ENCODE data around the gene SMAD5.

SMAD5 gene

GRCh38 chr5:136149891-136150290, 17.2 kb downstream of the SMAD5 start:
- peak; percentile 13 for DNase-seq (ENCODE audit: low read depth)
- no peak for TF ChIP-seq CTCF (IDR thresholded peaks at IDR 0.05; ENCODE audit: low read length, missing control alignments)
- no peak overlapping the region for H3K4me3 ChIP-seq (replicated peaks; ENCODE audit: low read depth, low read length)

- no peak for DNase-seq (ENCODE audit: low read depth)
- H3K4me3 ChIP-seq (replicated peaks; ENCODE audit: low read depth, low read length): no peak overlapping the region
- TF ChIP-seq CTCF (IDR thresholded peaks at IDR 0.05; ENCODE audit: low read length, missing control alignments): no peak
These were observed 21.1 kb downstream of the SMAD5 start for GRCh38 chr5:136153581-136154236.

GRCh38 chr5:136155078-136155477, 22.4 kb downstream of the SMAD5 start:
- no peak for DNase-seq (ENCODE audit: low read depth)
- no peak overlapping the region for H3K4me3 ChIP-seq (replicated peaks; ENCODE audit: low read depth, low read length)
- TF ChIP-seq CTCF (IDR thresholded peaks at IDR 0.05; ENCODE audit: low read length, missing control alignments): no peak

- DNase-seq (ENCODE audit: low read depth): peak; percentile 36
- no peak overlapping the region for H3K4me3 ChIP-seq (replicated peaks; ENCODE audit: low read depth, low read length)
- TF ChIP-seq CTCF (IDR thresholded peaks at IDR 0.05; ENCODE audit: low read length, missing control alignments): no peak
These were observed 23.1 kb downstream of the SMAD5 start for GRCh38 chr5:136155761-136156160.

GRCh38 chr5:136157514-136157913, 24.9 kb downstream of the SMAD5 start:
- TF ChIP-seq CTCF (IDR thresholded peaks at IDR 0.05; ENCODE audit: low read length, missing control alignments): no peak
- no peak overlapping the region for H3K4me3 ChIP-seq (replicated peaks; ENCODE audit: low read depth, low read length)
- no peak for DNase-seq (ENCODE audit: low read depth)

GRCh38 chr5:136159457-136159856, 26.8 kb downstream of the SMAD5 start:
- no peak for TF ChIP-seq CTCF (IDR thresholded peaks at IDR 0.05; ENCODE audit: low read length, missing control alignments)
- peak; percentile 45 for DNase-seq (ENCODE audit: low read depth)
- H3K4me3 ChIP-seq (replicated peaks; ENCODE audit: low read depth, low read length): no peak overlapping the region

- no peak overlapping the region for H3K4me3 ChIP-seq (replicated peaks; ENCODE audit: low read depth, low read length)
- TF ChIP-seq CTCF (IDR thresholded peaks at IDR 0.05; ENCODE audit: low read length, missing control alignments): no peak
- DNase-seq (ENCODE audit: low read depth): no peak
These were observed 29.4 kb downstream of the SMAD5 start for GRCh38 chr5:136162008-136162407.
